PC-3 (cell line): ENCODE results near the gene FNDC7. TPM values are rescaled to one million over a fixed set of nuclear protein-coding genes. Genes with fewer than 3 reads are reported as not detected.

Experiments used
- ATAC-seq: fragments of 200-7000 bp; cut with Tn5 transposase; 2 replicates; pipeline ENCODE4 v1.9.1; 2020; ENCODE audit warnings: mild to moderate bottlenecking, moderate library complexity
- BruUV-seq: library from RNA; stranded (reverse); fragments of 400-500 nt; replicated peaks from 2 replicates; lab custom pipeline; 2021; lab: Mats Ljungman, UMichigan
- CTCF ChIA-PET: fragments of 300-600 bp; sonication (Branson Sonifier 250); formaldehyde crosslinking; loops from one replicate; lab custom pipeline; 2022; ENCODE audit warnings: antibody characterized with exemption; lab: Charles Lee
- POLR2A ChIA-PET: fragments of 300-600 bp; sonication (Branson Sonifier 250); formaldehyde crosslinking; loops from one replicate; lab custom pipeline; 2022; ENCODE audit warnings: antibody characterized with exemption; ENCODE audit not compliant: unreplicated experiment; lab: Charles Lee
- DNase-seq: peaks from one replicate; pipeline ENCODE4 v3.0.0-alpha.2; 2015
- H2AFZ ChIP-seq: fragments of 300-600 bp; sonication (generic); 2 replicates; pipeline ENCODE4 v1.6.0; 2016; ENCODE audit warnings: antibody characterized with exemption, low read length
- H3F3A ChIP-seq: fragments of 300-600 bp; sonication (generic); one replicate; pipeline ENCODE4 v1.6.0; 2017; ENCODE audit warnings: antibody characterized with exemption, low read length, control low read depth, mild to moderate bottlenecking; ENCODE audit not compliant: unreplicated experiment
- H3K27ac ChIP-seq: fragments of 300-600 bp; sonication (generic); 2 replicates; pipeline ENCODE4 v1.5.1; 2016; ENCODE audit warnings: mild to moderate bottlenecking, low read length
- H3K27me3 ChIP-seq: fragments of 300-600 bp; sonication (generic); 2 replicates; pipeline ENCODE4 v1.6.1; 2016; ENCODE audit warnings: low read length, mixed read lengths
- H3K36me3 ChIP-seq: fragments of 300-600 bp; sonication (generic); 2 replicates; pipeline ENCODE4 v1.6.1; 2016; ENCODE audit warnings: low read depth, mixed run types, low read length, mixed read lengths
- H3K4me1 ChIP-seq: fragments of 300-600 bp; sonication (generic); 2 replicates; pipeline ENCODE4 v1.5.1; 2016; ENCODE audit warnings: low read length; ENCODE audit not compliant: insufficient read depth
- H3K4me2 ChIP-seq: fragments of 300-600 bp; sonication (generic); 2 replicates; pipeline ENCODE4 v1.6.0; 2016; ENCODE audit warnings: low read length
- H3K4me3 ChIP-seq: fragments of 300-600 bp; sonication (generic); 2 replicates; pipeline ENCODE4 v1.5.1; 2016; ENCODE audit warnings: mild to moderate bottlenecking, low read length, mixed read lengths
- H3K79me2 ChIP-seq: fragments of 300-600 bp; sonication (generic); 2 replicates; pipeline ENCODE4 v1.6.1; 2017; ENCODE audit warnings: low read length, mixed read lengths
- H3K9ac ChIP-seq: fragments of 300-600 bp; sonication (generic); 2 replicates; pipeline ENCODE4 v1.6.0; 2016; ENCODE audit warnings: mild to moderate bottlenecking, low read length
- H3K9me2 ChIP-seq: fragments of 300-600 bp; sonication (generic); replicated peaks from 2 replicates; pipeline ENCODE4 v1.6.1; 2016; ENCODE audit warnings: mixed run types, low read length, mixed read lengths
- H3K9me3 ChIP-seq: fragments of 300-600 bp; sonication (generic); 2 replicates; pipeline ENCODE4 v1.6.1; 2016; ENCODE audit warnings: low read length, mixed read lengths
- H4K20me1 ChIP-seq: fragments of 300-600 bp; sonication (generic); 2 replicates; pipeline ENCODE4 v1.6.1; 2016; ENCODE audit warnings: low read length, mixed read lengths
- CTCF ChIP-seq: fragments of 300-600 bp; sonication (generic); conservative IDR thresholded peaks from 2 replicates; pipeline ENCODE4 v1.5.1; 2017; ENCODE audit warnings: antibody characterized with exemption, low read depth, mild to moderate bottlenecking, low read length
- EZH2 ChIP-seq: fragments of 300-600 bp; sonication (generic); IDR thresholded peaks from one replicate; pipeline ENCODE4 v1.6.1; 2017; ENCODE audit warnings: antibody characterized with exemption, mild to moderate bottlenecking, low read length; ENCODE audit not compliant: unreplicated experiment
- EZH2phosphoT487 ChIP-seq: fragments of 300-600 bp; sonication (generic); IDR thresholded peaks from 2 replicates; pipeline ENCODE4 v1.6.1; 2018; ENCODE audit warnings: mild to moderate bottlenecking, antibody characterized with exemption, low read length, borderline replicate concordance
- intact Hi-C: fragments of 100-400 bp; cut with micrococcal nuclease; formaldehyde crosslinking; loops from 2 replicates; pipeline ENCODE4 v1.9.0; 2023
- total RNA-seq: library from RNA; depleted of rRNA; stranded (reverse); fragments of >200 nt; gene quantifications from 2 replicates; pipeline ENCODE4 v1.2.3, GENCODE V29; 2014

Gene FNDC7
- total RNA-seq, 1 experiment from 2014 or later: not detected

- H3K79me2 ChIP-seq: peaks cover 25% of the 10 kb centered on the region
- ATAC-seq (no peak), DNase-seq (no peak)
- H4K20me1 ChIP-seq: no peaks in the 10 kb centered on the region
- no peaks in the 10 kb centered on the region for H3K9me3 ChIP-seq
- no peak overlapping the region for H3K4me3 ChIP-seq
- no peaks in the 10 kb centered on the region for H3K4me1 ChIP-seq
- H3K9me2 ChIP-seq: no peaks in the 10 kb centered on the region
- ChIA-PET POLR2A (no interaction called here), CTCF (no interaction called here)
- BruUV-seq: no TSS peak
- H3F3A ChIP-seq: no peaks in the 10 kb centered on the region
- peaks cover 17% of the 10 kb centered on the region for H3K36me3 ChIP-seq
- H3K4me2 ChIP-seq: no peak overlapping the region
- H3K9ac ChIP-seq: no peak overlapping the region
- H3K27ac ChIP-seq: no peak overlapping the region
- no peak for TF ChIP-seq EZH2
- no peaks in the 10 kb centered on the region for H3K27me3 ChIP-seq
- intact Hi-C loops: no loop called here
- H2AFZ ChIP-seq: no peak overlapping the region
These were observed 40.7 kb downstream of the FNDC7 start for GRCh38 chr1:108753363-108753762.

- intact Hi-C loops: no loop called here
- ChIA-PET POLR2A (no interaction called here), CTCF (no interaction called here)
- no peak overlapping the region for H3K4me3 ChIP-seq
- no peak overlapping the region for H3K27ac ChIP-seq
- DNase-seq (no peak), ATAC-seq (no peak)
- H3K27me3 ChIP-seq: no peaks in the 10 kb centered on the region
- H3K36me3 ChIP-seq: peaks cover 28% of the 10 kb centered on the region
- H2AFZ ChIP-seq: no peak overlapping the region
- no peaks in the 10 kb centered on the region for H3F3A ChIP-seq
- TF ChIP-seq EZH2phosphoT487 (no peak), CTCF (no peak)
- no peak overlapping the region for H3K9ac ChIP-seq
- H3K9me3 ChIP-seq: no peaks in the 10 kb centered on the region
- no TSS peak for BruUV-seq
- H3K4me2 ChIP-seq: no peak overlapping the region
- no peaks in the 10 kb centered on the region for H4K20me1 ChIP-seq
- no peaks in the 10 kb centered on the region for H3K79me2 ChIP-seq
- H3K9me2 ChIP-seq: no peaks in the 10 kb centered on the region
- H3K4me1 ChIP-seq: no peaks in the 10 kb centered on the region
These were observed 46.1 kb downstream of the FNDC7 start for GRCh38 chr1:108758796-108759195.

GRCh38 chr1:108767115-108767514, 54.4 kb downstream of the FNDC7 start:
- no TSS peak for BruUV-seq

More at GRCh38 chr1:108767115-108767514, 54.4 kb downstream of the FNDC7 start:
- Histone ChIP-seq H3F3A (no peaks in the 10 kb centered on the region), H3K9me2 (no peaks in the 10 kb centered on the region), H3K9ac (no peak overlapping the region), H3K27ac (no peak overlapping the region), H3K9me3 (no peaks in the 10 kb centered on the region), H3K4me1 (no peaks in the 10 kb centered on the region), H3K79me2 (no peaks in the 10 kb centered on the region), H4K20me1 (no peaks in the 10 kb centered on the region), H2AFZ (no peak overlapping the region), H3K27me3 (no peaks in the 10 kb centered on the region), H3K4me2 (no peak overlapping the region), H3K36me3 (peaks cover 16% of the 10 kb centered on the region; the same call in 1 of the 2 replicates), H3K4me3 (no peak overlapping the region)
- CTCF ChIA-PET: no interaction called here
- TF ChIP-seq EZH2 (no peak), CTCF (no peak), EZH2phosphoT487 (no peak)
- POLR2A ChIA-PET: no interaction called here
- ATAC-seq (no peak), DNase-seq (no peak)
- intact Hi-C loops: no loop called here
